ENCODE measurements around the gene LDLRAD4. TPM values are rescaled to one million over a fixed set of nuclear protein-coding genes. Genes with fewer than 3 reads are reported as not detected.
A peak's percentile ranks its signal among the peaks of the same experiment; 100 is the strongest.

Gene LDLRAD4
- polyA plus RNA-seq, 1 donor = 8.0 TPM

GRCh38 chr18:13372531-13372951 lies 154.0 kb downstream of the LDLRAD4 start:
- no peak for DNase-seq

GRCh38 chr18:13374096-13374467 lies 155.5 kb downstream of the LDLRAD4 start:
- no peak for DNase-seq

- no peak for DNase-seq
Observed at GRCh38 chr18:13374468-13375301, 156.1 kb downstream of the LDLRAD4 start.

GRCh38 chr18:13375302-13376255 lies 157.0 kb downstream of the LDLRAD4 start:
- peak; percentile 68 for DNase-seq

GRCh38 chr18:13376298-13376840 lies 157.8 kb downstream of the LDLRAD4 start:
- no peak for DNase-seq

- no peak for DNase-seq
Observed at GRCh38 chr18:13376841-13377351, 158.3 kb downstream of the LDLRAD4 start.

- no peak for DNase-seq
Observed at GRCh38 chr18:13377496-13377895, 158.9 kb downstream of the LDLRAD4 start.

GRCh38 chr18:13378150-13378549 lies 159.6 kb downstream of the LDLRAD4 start:
- no peak for DNase-seq

GRCh38 chr18:13379062-13379865 lies 160.7 kb downstream of the LDLRAD4 start:
- no peak for DNase-seq

- no peak for DNase-seq
Observed at GRCh38 chr18:13379930-13380690, 161.6 kb downstream of the LDLRAD4 start.

- DNase-seq = no peak
Observed at GRCh38 chr18:13380691-13381070, 162.1 kb downstream of the LDLRAD4 start.

- DNase-seq = no peak
Observed at GRCh38 chr18:13381331-13381730, 162.8 kb downstream of the LDLRAD4 start.

GRCh38 chr18:13381944-13382365 lies 163.4 kb downstream of the LDLRAD4 start:
- DNase-seq = peak; percentile 85

GRCh38 chr18:13382366-13382953 lies 163.9 kb downstream of the LDLRAD4 start:
- peak; percentile 80 for DNase-seq

- DNase-seq = no peak
Observed at GRCh38 chr18:13382954-13383827, 164.6 kb downstream of the LDLRAD4 start.

GRCh38 chr18:13386891-13387801 lies 168.6 kb downstream of the LDLRAD4 start:
- DNase-seq = no peak

GRCh38 chr18:13387855-13388548 lies 169.4 kb downstream of the LDLRAD4 start:
- DNase-seq = no peak
